Neural cell (in vitro differentiated cells): Measurements from ENCODE around the gene KNSTRN. TPM values are rescaled to one million over a fixed set of nuclear protein-coding genes. Genes with fewer than 3 reads are reported as not detected.

ENCODE experiments used
- H2AFZ ChIP-seq: fragments of 200-600, 300-800 bp; sonication (generic), shearing (Covaris generic); 2 replicates; pipeline ENCODE4 v1.6.0; 2014; ENCODE audit warnings: low read depth, mild to moderate bottlenecking, antibody characterized with exemption, low read length, moderate library complexity
- H3F3A ChIP-seq: fragments of 200-600 bp; shearing (Covaris generic); 2 replicates; pipeline ENCODE4 v1.6.1; 2016; ENCODE audit warnings: mild to moderate bottlenecking, moderate library complexity, mixed read lengths, antibody characterized with exemption, low read length; ENCODE audit not compliant: insufficient read depth, poor library complexity, severe bottlenecking
- H3K27ac ChIP-seq: fragments of 200-600, 300-800 bp; sonication (generic), shearing (Covaris generic); 2 replicates; pipeline ENCODE4 v1.5.1; 2014; ENCODE audit warnings: mild to moderate bottlenecking, low read length, moderate library complexity
- H3K27me3 ChIP-seq: fragments of 300-800, 200-600 bp; sonication (generic), shearing (Covaris generic); 2 replicates; pipeline ENCODE4 v1.6.0; 2014; ENCODE audit warnings: mild to moderate bottlenecking, low read depth, low read length, moderate library complexity; ENCODE audit not compliant: insufficient read depth
- H3K36me3 ChIP-seq: fragments of 300-800, 200-600 bp; sonication (generic), shearing (Covaris generic); 2 replicates; pipeline ENCODE4 v1.5.1; 2014; ENCODE audit warnings: mild to moderate bottlenecking, antibody characterized with exemption, low read length, moderate library complexity; ENCODE audit not compliant: insufficient read depth
- H3K4me2 ChIP-seq: fragments of 300-800, 200-600 bp; sonication (generic), shearing (Covaris generic); 2 replicates; pipeline ENCODE4 v1.6.0; 2014; ENCODE audit warnings: mild to moderate bottlenecking, low read length
- H3K4me3 ChIP-seq: fragments of 300-800, 200-600 bp; sonication (generic), shearing (Covaris generic); 2 replicates; pipeline ENCODE4 v1.5.1; 2014; ENCODE audit warnings: mild to moderate bottlenecking, low read length, moderate library complexity
- H3K79me2 ChIP-seq: fragments of 200-600 bp; shearing (Covaris generic); replicated peaks from 2 replicates; pipeline ENCODE4 v1.6.0; 2014; ENCODE audit warnings: mild to moderate bottlenecking, low read length, moderate library complexity; ENCODE audit not compliant: insufficient read depth
- H3K9ac ChIP-seq: fragments of 300-800, 200-600 bp; sonication (generic), shearing (Covaris generic); 2 replicates; pipeline ENCODE4 v1.6.1; 2016; ENCODE audit warnings: mild to moderate bottlenecking, low read length, mixed read lengths
- H3K9me2 ChIP-seq: fragments of 200-600 bp; shearing (Covaris generic); 2 replicates; pipeline ENCODE4 v1.6.1; 2016; ENCODE audit warnings: mild to moderate bottlenecking, low read length, mixed read lengths; ENCODE audit not compliant: insufficient read depth
- H3K9me3 ChIP-seq: fragments of 200-600, 300-800 bp; sonication (generic), shearing (Covaris generic); 2 replicates; pipeline ENCODE4 v1.6.1; 2016; ENCODE audit warnings: mild to moderate bottlenecking, mixed run types, low read length, moderate library complexity, mixed read lengths
- H4K20me1 ChIP-seq: fragments of 200-600 bp; shearing (Covaris generic); 2 replicates; pipeline ENCODE4 v1.6.1; 2016; ENCODE audit warnings: mild to moderate bottlenecking, mixed run types; ENCODE audit not compliant: insufficient read depth
- EP300 ChIP-seq: fragments of 450-650 bp; conservative IDR thresholded peaks from 2 replicates; pipeline ENCODE4 v1.6.1; 2014; ENCODE audit warnings: antibody characterized with exemption, mild to moderate bottlenecking, moderate library complexity; ENCODE audit not compliant: poor library complexity, severe bottlenecking
- EZH2 ChIP-seq: fragments of 200-600, 300-800 bp; shearing (Covaris generic), sonication (generic); IDR thresholded peaks from 2 replicates; pipeline ENCODE4 v1.6.1; 2014; ENCODE audit warnings: antibody characterized with exemption, low read length, borderline replicate concordance, mild to moderate bottlenecking; ENCODE audit not compliant: insufficient read depth, poor library complexity, severe bottlenecking
- MXI1 ChIP-seq: fragments of 450-650 bp; conservative IDR thresholded peaks from 2 replicates; pipeline ENCODE4 v1.6.1; 2014; ENCODE audit warnings: antibody characterized with exemption, mild to moderate bottlenecking; ENCODE audit not compliant: poor library complexity, severe bottlenecking
- POLR2AphosphoS5 ChIP-seq: IDR thresholded peaks from 2 replicates; pipeline ENCODE4 v1.6.1; 2012
- RAD21 ChIP-seq: fragments of 450-650 bp; conservative IDR thresholded peaks from 2 replicates; pipeline ENCODE4 v1.6.1; 2014; ENCODE audit warnings: antibody characterized with exemption, mild to moderate bottlenecking, moderate library complexity
- SMC3 ChIP-seq: fragments of 450-650 bp; conservative IDR thresholded peaks from 2 replicates; pipeline ENCODE4 v1.6.1; 2014; ENCODE audit warnings: antibody characterized with exemption, mild to moderate bottlenecking, moderate library complexity; ENCODE audit not compliant: poor library complexity
- TAF1 ChIP-seq: IDR thresholded peaks from 2 replicates; pipeline ENCODE4 v1.6.1; 2012; ENCODE audit warnings: low read depth
- polyA plus RNA-seq: library from polyadenylated mRNA; depleted of rRNA; stranded (reverse); fragments of >200 nt; gene quantifications from 2 replicates; pipeline ENCODE4 v1.2.3, GENCODE V29; 2014
- TF ChIP-seq, protein P1 (sequence below): IDR thresholded peaks from 2 replicates; pipeline ENCODE4 v1.6.1; 2012; ENCODE audit warnings: borderline replicate concordance
- TF ChIP-seq, protein P2 (sequence below): fragments of 450-650 bp; IDR thresholded peaks from 2 replicates; pipeline ENCODE4 v1.5.1; 2014; ENCODE audit warnings: antibody characterized with exemption, mild to moderate bottlenecking, moderate library complexity; ENCODE audit not compliant: poor library complexity, severe bottlenecking

Gene KNSTRN
- polyA plus RNA-seq, 1 donor from 2014 or later = 38.3 TPM

DNA sequence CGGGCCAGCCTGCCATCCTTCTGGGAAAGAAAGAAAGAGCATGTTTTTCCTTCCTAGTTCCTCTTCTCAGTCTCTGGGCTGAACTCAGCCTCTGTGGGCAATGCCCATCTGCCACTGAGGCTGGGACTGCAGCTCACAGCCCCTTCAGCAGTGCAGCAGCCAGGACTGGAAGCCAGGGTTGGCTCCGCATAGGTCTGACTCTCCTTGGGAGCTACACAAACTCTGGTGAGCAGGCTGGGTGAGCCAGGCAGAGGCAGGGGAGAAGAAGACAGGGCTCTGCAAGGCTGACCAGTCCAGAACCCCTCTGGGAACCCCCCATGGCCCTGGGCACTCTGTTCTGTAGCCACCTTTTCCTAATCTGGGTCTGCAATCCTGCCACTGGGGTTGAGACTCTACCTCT is 20.9 kb upstream of the KNSTRN start:
- Histone ChIP-seq H3K9ac (no peak overlapping the region), H3K27me3 (peaks cover 5% of the 10 kb centered on the region), H3K27ac (no peak overlapping the region), H3K36me3 (no peaks in the 10 kb centered on the region), H3K4me3 (no peak overlapping the region), H3K9me2 (no peaks in the 10 kb centered on the region), H3K9me3 (no peaks in the 10 kb centered on the region), H2AFZ (no peak overlapping the region), H3K4me2 (no peak overlapping the region), H3K79me2 (peaks cover 3% of the 10 kb centered on the region), H3F3A (no peaks in the 10 kb centered on the region), H4K20me1 (no peaks in the 10 kb centered on the region)
- TF ChIP-seq EP300 (no peak), SMC3 (no peak), MXI1 (no peak), EZH2 (no peak), RAD21 (no peak), POLR2AphosphoS5 (no peak), TAF1 (no peak)
- TF ChIP-seq, protein P1, sequence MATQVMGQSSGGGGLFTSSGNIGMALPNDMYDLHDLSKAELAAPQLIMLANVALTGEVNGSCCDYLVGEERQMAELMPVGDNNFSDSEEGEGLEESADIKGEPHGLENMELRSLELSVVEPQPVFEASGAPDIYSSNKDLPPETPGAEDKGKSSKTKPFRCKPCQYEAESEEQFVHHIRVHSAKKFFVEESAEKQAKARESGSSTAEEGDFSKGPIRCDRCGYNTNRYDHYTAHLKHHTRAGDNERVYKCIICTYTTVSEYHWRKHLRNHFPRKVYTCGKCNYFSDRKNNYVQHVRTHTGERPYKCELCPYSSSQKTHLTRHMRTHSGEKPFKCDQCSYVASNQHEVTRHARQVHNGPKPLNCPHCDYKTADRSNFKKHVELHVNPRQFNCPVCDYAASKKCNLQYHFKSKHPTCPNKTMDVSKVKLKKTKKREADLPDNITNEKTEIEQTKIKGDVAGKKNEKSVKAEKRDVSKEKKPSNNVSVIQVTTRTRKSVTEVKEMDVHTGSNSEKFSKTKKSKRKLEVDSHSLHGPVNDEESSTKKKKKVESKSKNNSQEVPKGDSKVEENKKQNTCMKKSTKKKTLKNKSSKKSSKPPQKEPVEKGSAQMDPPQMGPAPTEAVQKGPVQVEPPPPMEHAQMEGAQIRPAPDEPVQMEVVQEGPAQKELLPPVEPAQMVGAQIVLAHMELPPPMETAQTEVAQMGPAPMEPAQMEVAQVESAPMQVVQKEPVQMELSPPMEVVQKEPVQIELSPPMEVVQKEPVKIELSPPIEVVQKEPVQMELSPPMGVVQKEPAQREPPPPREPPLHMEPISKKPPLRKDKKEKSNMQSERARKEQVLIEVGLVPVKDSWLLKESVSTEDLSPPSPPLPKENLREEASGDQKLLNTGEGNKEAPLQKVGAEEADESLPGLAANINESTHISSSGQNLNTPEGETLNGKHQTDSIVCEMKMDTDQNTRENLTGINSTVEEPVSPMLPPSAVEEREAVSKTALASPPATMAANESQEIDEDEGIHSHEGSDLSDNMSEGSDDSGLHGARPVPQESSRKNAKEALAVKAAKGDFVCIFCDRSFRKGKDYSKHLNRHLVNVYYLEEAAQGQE = no peak
- TF ChIP-seq, protein P2, sequence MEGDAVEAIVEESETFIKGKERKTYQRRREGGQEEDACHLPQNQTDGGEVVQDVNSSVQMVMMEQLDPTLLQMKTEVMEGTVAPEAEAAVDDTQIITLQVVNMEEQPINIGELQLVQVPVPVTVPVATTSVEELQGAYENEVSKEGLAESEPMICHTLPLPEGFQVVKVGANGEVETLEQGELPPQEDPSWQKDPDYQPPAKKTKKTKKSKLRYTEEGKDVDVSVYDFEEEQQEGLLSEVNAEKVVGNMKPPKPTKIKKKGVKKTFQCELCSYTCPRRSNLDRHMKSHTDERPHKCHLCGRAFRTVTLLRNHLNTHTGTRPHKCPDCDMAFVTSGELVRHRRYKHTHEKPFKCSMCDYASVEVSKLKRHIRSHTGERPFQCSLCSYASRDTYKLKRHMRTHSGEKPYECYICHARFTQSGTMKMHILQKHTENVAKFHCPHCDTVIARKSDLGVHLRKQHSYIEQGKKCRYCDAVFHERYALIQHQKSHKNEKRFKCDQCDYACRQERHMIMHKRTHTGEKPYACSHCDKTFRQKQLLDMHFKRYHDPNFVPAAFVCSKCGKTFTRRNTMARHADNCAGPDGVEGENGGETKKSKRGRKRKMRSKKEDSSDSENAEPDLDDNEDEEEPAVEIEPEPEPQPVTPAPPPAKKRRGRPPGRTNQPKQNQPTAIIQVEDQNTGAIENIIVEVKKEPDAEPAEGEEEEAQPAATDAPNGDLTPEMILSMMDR = no peak

DNA sequence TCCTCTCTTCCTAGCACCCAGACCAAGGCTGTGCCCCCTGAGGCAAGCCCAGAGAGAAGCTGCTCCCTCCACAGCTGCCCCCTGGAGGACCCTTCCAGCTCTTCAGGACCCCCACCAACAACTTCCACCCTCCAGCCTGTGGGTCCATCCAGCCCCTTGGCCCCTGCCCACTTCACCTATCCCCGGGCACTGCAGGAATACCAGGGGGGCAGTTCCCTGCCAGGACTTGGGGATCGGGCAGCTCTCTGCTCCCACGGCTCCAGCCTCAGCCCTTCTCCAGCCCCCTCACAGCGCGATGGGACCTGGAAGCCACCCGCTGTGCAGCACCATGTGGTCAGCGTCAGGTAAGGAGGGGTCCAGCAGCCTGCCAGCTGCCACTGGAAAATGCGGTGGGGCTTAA is 18.9 kb upstream of the KNSTRN start:
- TF ChIP-seq, protein P2 = no peak
- TF ChIP-seq POLR2AphosphoS5 (no peak), TAF1 (no peak), EZH2 (no peak), SMC3 (no peak), RAD21 (no peak), EP300 (no peak), MXI1 (no peak)
- TF ChIP-seq, protein P1 = no peak
- H3K9me3 ChIP-seq = no peaks in the 10 kb centered on the region
- H3F3A ChIP-seq = no peaks in the 10 kb centered on the region
- peaks cover 5% of the 10 kb centered on the region for H3K27me3 ChIP-seq
- H2AFZ ChIP-seq = no peak overlapping the region
- H3K27ac ChIP-seq = no peak overlapping the region
- peaks cover 3% of the 10 kb centered on the region for H3K79me2 ChIP-seq
- peaks cover under 1% of the 10 kb centered on the region for H3K36me3 ChIP-seq
- no peak overlapping the region for H3K9ac ChIP-seq
- H3K9me2 ChIP-seq = no peaks in the 10 kb centered on the region
- H3K4me2 ChIP-seq = no peak overlapping the region
- H3K4me3 ChIP-seq = no peak overlapping the region
- no peaks in the 10 kb centered on the region for H4K20me1 ChIP-seq
